Activated T-helper 1 cell treated with Interleukin-2 at 50 U/mL for 16 hours (primary cell): ENCODE measurements around the gene KCNQ2.
"Not testable (repeated sequence)": the region's sequence is repeated elsewhere in the genome, so short reads cannot be mapped to it uniquely, and the experiment has no call there.

Source experiments
- DNase-seq: peaks from one replicate; pipeline ENCODE4 v3.0.0-alpha.2; 2020; ENCODE audit warnings: low read depth

KCNQ2 gene

DNA sequence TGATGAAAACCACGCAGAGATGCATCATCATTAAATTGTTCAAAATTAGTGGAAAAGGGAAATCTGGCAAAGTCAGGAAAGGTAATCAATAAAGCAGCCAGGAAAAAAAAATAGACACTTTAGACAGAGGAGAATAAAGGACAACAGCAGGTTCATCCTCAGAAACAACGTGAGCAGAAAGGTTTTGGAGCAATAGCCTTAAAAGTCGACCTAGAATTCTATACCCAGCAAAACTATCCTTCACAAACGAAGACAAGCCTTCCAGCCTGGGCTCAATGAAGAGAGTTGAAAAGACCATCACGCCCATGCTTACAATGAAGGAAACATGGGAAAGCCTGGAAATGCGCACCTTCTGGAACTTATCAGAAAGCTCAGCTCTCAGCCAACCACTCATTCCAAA, 86.6 kb downstream of the KCNQ2 start:
- no peak for DNase-seq

DNA sequence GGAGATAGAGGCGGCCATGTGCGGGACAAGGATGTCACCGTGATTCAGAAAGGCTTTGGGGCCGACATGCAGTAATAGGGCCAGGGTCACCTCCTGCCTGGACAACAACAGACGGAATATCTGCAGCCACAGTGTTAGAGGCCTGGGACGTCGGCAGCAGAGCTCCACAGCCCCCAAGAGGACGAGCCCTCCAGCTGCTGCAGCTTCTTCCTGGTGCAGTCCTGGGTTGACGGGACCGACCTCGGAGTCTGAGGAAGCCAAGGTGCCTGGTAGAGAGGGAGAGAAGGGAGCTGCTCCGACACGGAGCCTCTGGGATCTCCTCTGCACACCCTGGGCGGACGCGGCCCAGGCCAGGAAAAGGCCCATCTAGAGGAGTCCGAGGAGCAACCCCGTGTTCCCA, 88.1 kb downstream of the KCNQ2 start:
- DNase-seq = no peak

DNA sequence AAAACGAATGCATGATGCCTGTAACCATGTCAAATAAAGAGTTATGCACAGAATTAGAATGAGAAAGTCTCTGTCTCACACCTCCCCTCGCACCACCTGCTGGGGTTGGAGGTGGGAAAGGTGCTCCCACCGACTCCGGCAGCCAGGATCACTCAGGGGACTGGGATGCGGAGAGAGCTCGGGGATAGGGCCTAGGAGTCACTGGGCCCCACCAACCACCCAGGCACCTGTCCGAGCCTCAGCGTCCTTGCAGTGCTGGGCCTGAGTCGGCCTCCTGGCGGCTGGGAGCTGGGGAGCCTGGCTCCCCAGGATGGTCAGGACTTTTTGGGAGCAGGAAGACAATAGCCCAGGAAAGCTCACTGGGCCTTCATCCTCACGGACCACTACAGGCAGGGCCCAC, 88.9 kb downstream of the KCNQ2 start:
- no peak for DNase-seq

DNA sequence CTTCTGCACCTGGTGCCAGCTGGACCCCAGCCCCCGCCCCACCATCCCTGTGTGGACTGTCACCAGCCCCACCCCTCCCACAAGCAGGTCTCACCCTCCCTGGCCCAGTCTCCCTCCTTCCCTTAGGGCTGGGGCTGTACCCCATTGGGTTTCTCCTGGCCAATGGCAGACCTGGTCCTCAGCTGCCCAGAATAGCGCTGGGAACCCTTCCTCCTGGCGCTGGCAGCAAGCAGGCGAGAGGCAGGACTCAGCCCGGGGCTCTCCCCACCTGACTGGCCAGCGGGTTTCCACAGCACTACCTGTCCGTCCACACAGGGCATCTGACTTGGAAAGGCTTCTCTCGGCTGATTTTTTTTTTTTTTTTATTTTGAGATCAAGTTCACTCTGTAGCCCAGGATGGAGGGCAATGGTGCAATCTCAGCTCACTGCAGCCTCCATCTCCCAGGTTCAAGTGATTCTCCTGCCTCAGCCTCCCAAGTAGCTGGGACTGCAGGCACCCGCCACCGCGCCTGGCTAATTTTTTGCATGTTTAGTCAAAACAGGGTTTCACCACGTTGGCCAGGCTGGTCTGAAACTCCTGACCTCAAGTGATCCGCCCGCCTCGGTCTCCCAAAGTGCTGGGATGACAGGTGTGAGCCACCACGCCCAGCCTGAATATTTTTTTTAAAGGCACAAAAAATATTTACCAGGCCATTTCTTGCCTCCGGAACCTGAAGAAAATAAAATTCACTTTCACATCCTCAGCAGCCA, 89.7 kb downstream of the KCNQ2 start:
- DNase-seq = no peak

DNA sequence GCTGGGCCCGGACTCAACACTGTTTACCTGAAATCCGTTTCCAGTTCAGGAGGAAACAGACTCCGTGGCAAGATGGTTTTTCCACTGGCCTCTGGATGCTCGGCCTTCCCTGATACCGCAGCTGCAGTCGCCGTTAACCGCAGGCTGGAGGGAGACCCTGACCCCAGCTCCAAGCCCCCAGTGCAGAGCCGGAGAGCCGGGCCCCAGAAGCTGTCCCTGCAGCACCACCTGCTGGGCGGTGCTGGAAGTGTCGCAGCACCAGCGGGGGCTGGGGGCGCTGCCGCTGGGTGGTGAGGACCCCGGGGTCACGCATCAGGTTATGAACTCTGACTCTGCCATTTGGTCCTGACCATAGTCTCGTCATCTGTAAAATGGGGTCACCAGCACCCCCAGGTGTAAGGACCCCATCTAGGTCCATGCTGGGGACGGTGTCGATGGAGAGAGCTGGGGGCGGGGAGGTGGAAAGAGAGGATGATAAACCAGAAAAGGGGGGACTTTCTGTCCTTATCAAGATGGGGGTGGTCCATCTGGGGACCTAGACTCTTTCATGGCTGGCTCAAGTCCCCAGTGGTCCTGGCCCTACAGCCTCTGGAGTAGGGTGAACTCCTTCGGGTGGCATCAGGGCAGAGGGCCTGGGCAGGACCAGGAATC, 90.5 kb downstream of the KCNQ2 start:
- peak; percentile 14 for DNase-seq

DNA sequence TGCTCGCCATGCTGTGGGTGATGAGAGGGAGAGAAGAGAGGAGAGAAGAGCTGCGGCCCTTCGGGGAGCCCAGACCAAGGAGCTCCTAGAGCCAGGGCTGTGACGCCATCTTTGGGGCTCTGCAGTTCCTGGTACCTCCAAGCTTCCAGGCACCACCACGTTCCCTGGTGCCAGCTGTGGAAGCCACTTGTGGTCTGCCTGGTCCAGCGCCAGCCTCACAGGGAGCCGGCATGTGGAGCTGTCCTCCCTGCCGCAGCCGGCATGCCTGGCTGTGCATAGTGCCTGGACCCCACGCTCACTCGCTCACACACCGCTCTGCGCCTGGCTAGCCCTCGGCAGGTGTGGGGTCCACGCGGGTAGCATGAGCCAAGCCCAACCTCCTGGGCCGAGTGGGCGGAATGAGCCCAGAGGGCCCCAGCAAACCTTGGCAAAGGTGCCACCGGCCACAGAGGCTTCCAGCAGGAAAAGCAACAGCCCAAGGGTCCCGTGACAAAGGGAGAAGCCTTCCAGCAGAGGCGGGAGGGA, 92.0 kb downstream of the KCNQ2 start:
- DNase-seq = no peak

DNA sequence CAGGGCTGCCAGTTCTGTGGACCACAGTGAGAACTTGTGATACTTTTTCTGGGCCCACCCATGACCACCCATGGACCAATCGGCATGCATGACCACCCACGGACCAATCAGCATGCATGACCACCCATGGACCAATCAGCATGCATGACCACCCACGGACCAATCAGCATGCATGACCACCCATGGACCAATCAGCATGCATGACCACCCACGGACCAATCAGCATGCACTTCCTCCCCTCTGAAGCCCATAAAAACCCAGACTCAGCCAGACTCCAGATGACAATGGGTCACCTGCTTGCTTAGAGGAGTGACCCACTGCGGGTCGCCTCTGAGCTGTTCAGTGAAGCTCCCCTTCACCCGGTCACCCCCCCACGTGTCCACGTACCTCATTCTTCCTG, 92.6 kb downstream of the KCNQ2 start:
- not testable (repeated sequence) for DNase-seq

DNA sequence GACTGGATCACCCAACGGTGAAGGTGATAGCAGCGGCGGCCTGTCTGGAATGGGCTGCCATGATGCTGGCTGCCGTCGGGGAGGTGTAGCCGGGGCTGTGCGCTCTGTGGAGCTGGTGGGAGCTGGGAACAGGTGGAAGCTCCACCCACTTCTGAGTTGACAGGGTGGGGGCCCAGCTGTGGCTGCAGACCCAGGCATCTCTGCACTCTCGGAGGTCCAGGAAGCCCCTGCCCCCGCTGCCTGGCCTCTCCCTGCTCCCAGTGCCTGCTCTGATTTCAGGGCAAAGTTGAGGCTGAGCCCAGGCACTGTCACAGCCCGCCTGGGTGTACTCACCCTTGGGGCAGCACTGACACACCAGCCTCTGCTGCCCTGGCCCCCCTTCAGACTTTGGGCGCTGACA, 93.2 kb downstream of the KCNQ2 start:
- no peak for DNase-seq

DNA sequence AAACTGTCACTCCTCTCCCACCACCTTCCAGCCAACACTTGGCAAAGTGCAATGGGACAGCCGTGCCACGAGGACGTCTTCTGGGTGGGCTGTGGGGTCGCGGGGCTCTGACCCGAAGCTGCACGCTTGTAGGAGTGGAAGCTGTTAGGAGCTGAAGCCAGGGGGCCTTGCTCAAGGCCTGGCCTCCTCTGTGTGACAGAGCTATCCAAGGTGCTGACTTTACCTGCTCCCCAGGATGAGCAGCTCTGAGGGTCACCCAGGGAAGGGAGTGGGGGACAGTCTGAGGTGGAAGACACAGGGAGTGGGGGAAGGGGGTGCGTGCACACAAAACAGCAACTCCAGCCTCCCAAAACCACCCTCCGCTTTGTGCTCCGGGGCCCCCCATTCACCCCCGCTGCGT, 93.8 kb downstream of the KCNQ2 start:
- DNase-seq = no peak

DNA sequence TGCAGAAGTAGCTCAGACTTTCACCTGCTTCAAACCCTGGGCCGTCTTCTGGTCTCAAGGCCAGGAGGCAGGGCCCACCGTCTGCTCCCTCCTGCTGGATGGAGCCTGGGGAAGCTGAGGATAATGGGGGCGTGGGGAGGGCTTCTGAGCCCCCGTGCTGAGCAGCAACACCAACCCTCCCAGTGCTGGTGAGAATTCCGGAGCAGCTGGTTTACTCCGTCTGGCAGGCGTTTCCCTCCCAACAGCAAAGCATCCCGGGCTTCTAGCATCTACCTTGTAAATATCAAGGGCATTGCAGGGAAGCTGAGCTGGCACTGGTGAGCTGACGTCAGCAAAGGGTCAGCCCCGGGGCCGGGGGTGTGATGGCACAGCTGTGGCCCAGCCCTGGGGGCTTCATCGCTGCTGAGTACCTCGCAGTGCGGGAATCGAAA, 94.5 kb downstream of the KCNQ2 start:
- DNase-seq = no peak

DNA sequence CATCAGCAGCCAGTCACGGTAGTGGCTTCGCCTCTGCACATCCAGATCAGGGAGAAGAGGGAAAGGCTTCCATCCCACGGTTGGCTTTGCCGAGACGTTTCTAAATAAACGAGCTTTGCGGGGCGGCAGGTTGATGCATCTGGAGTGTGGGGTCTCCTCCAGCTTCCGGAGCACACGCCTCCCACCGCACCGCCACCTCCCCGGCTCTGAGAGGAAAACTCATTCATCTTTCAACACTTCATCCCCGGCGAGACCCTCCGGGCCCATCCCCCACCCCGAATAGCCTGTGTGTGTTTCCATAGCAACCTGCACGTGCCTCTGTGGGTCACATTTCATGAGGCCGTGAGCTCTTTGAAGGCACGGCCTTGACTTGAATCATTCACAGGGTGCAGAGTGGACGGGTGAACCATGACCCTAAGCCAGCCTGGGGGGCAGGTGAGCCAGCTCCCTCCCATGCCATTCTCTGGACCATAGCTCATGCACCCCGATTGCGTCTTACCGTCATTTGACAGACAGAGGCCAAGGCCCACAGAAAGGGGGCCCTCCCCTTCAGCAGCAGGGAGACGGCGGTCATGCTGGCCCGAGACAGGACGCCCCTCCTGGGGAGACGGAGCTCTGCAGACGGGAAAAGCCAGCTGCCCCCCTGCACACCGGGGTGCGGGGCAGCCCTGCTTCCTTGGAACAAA, 95.1 kb downstream of the KCNQ2 start:
- no peak for DNase-seq

DNA sequence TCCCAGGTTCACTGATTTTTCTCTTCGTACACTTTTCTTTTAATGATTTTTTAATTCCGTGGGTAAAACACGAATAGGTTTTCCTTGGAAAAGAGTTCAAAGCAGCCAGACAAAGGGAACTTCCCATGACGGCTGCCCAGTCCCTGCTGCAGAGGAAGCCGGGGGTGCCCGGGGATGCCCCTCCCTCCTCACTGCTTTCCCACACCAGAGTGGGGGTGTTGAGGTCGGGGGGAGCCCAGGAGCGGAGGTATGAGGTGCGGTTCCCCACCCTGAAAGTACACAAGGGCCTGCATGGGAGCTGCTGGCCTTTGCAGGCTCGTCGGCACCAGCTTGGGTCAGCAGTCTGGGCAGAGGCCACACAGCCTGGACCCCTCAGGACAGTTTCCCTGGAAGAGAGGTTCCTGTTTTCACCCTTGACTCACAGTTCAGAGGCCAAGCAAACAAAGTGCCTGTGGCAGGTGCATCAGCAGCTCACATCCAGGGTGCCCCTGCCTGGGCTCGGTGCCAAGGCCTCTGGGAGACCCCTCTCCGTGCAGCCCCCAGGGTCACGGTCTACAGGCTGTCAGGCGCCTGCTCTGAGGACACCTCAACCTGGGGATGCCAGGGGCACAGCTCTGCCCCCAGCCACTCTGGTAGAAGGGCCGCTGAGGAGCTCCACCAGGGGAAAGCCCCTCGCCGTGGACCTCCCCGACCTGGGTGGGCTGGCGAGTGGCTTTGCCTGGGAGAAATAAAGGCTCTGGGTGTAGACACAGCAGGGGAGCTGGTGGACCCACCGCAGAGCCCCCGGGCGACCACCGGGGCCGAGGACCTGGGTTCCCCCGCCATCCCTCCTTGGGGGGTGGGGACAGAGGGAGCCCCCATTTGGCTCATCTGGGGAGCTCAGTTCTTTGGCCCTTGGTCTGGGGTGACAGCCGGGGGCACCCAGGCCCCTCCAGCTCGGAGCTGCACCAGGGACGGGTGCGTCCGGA, 95.9 kb downstream of the KCNQ2 start:
- DNase-seq = no peak

DNA sequence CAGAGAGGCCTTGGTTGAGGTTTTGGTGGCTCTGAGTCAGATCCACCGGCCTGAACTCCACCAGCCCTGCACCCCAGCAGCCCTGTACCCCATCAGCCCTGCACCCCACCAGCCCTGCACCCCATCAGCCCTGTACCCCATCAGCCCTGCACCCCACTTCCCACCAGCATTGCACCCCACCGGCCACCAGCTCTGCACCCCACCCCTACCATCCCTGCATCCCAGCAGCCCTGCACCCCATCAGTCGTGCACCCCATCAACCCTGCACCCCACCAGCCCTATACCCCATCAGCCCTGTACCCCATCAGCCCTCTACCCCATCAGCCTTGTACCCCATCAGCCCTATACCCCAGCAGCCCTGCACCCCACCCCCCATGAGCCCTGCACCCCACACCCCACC, 97.0 kb downstream of the KCNQ2 start:
- DNase-seq = no peak

DNA sequence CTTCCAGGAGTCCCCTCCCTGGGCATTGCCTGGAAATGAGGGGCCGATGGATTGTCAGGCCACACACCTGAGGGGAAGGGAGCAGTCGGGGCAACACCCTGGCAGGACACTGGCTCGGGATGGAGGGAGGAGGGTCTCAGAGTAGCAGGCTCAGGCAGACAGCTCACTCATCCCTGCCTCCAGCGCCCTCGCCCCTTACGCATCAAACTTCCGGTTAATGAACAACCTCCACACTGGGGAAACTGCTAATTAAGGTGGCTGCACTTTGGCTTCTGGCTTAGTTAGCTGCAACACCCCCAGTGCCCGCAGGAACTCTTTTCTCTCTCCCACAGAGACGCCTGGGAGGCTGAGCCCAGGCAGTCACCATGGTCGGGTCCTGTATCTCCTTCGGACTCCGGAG, 98.0 kb downstream of the KCNQ2 start:
- DNase-seq = no peak

DNA sequence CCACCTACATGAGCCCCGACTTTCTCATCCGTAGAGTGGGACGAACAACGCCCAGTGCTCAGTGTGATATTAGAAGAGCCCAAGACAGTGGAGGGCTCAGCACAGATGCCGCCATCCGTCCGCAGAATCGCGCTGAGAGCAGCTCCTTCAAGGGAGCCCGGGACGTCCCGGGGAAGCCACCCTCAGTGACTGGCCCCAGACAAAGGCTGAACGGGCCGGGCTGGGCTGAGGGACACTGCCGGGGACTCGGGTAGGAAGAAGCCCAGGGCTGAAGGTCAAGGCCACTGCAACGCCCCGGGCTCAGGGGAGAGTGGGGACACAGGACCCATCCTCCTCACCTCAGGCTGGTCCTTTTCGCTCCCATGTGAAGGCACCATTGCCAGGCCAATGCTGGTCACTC, 98.5 kb downstream of the KCNQ2 start:
- no peak for DNase-seq

DNA sequence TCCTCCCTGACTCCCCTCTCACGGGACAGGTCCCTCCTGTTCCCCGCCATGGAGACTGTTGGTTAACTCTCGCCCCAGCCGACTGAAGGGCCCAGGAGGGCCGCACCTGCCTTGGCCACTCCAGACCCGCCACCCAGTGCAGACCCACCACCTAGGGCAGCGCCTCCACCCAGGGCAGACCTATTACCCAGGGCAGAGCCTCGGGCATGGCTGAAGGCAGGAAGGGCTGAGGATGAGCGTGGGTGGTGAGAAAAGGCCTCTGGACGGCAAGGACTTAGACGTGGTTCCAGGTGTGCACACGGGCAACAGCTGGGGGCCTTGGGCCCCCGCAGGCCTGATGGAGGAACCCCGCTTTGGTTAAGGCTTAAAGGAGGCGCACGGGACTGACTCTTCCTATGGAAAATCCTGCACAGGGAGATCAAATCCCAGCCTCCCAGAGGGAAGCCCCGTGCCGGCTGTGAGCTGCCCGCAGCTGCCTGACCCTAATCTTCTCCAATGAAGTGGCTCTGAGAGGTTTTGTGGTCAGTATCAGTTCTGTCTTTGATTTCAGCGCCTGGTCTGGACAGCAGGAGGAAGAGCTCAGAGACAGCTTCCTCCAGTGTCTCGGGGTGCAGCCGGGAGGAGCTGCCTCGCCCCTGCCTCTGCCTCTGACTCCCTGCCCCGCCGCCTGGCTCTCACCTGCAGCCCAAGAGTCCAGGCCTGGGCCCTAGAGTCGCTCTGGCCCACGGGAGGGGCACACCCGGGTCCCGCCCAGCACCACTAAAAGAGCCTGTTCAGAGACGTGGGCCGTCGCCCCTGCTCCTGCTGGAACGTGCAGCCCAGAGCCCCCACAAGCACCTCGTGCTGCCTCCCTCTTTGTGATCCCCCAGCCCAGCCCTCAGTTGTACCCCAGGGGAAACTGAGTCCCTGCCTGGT, 99.2 kb downstream of the KCNQ2 start:
- DNase-seq = no peak

DNA sequence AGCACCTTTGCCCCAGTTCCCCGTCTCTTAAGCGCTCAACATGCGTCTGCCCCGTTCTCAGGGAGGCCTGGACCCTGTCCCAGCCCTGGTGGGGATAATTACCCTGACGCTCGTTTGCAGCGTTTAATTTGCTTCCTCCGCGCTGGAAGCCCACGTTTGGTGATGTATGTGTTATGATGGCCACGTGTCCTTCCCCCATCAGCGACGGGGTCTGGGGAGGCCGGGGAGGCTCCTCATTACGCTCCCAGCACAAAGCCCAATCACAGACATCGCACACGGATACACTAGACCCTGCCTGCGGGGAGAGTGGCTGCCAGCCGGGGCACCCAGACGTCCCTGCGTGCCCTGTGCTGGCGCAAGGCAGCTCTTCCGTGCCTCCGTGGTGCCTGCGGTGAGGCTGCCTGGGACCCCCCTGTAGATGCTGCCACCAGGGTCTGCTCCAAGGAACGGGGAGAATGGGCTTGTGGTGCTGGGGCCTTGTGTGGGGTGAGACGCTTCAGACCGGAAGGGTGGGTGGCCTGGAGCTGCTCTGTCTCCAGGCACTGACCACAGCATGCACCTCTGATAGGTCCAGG, 101.1 kb downstream of the KCNQ2 start:
- DNase-seq = no peak

DNA sequence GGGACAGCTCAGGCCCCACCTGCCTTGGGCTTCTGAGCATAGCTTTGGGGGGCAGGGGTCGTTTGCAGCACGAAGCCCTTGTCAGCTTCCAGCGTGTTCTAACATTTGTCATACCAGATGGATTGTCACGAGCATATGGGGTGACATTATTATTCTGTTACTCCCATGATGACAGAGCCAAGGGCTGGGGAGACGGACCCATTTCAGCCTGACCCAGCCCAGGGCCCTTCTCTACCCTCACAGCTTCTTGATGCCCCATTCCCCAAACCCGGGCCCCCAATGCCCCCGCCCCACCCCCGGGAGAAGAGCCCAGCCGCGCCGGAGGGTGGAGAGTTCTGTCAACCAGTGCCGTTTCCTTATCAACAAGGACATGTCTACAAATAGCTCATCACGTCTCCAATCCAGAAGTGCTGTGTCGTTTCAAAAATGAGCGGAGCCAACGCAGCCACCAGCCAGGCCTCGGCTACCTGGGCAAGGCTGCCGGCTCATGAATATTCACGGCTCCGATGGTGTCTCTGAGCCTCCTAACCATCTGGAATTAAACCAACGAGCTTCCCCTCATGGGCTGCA, 101.8 kb downstream of the KCNQ2 start:
- no peak for DNase-seq

DNA sequence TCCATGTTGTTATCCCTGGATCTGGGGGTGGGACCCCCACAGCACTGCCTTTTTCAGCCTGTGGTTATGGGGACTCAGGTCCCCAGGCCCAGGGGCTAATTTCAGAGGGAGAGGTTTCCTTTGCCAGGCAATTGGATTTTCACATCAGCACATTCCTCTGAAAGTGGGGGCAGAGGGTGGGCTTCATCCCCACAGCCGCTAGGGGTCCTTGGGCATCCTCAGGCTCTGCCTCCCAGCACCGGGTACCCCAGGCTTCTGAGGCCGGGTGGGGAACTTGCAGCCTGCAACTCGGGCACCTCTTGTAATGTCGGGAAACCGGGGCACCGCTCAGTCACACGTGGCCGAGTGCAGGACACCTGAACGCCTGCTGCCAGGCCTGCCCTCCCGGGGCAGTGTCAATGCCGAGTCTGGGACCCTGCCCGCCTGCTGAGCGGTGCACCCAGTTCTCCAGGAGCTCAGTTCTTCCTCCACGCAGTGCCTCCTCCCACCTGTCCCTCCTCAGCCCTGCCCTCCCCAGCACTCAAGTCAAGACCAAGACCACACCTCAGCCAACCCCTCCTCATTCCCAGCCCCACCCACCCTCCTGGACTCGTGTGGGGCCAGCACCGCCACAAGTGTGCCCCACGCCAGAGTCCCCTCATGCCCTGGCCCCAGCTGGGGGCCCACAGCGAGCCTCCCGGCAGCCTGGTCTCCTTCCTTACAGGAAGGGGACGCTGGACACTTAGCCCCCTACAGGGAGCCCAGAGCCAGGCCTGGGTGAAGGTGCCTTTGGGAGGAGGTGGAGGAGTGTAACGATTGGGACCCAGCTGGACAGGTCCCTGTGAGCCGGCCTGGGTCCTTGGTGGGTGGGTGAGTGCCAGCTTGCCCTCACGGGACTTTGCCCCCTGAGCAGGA, 102.5 kb downstream of the KCNQ2 start:
- no peak for DNase-seq
